H1 (cell line): ENCODE measurements around the gene CCDC141.

Experiments used
- BACH1 ChIP-seq: IDR thresholded peaks from 2 replicates; pipeline ENCODE4 v1.6.1; 2012; ENCODE audit warnings: low read length, improper control_type of control experiment
- BCL11A ChIP-seq, 2 experiments: IDR thresholded peaks; one replicate each; pipeline ENCODE4 v1.6.1; 2011; ENCODE audit warnings: low read depth in 2 of 2, low read length in 2 of 2, mild to moderate bottlenecking in 2 of 2
- MAFK ChIP-seq: IDR thresholded peaks from 2 replicates; pipeline ENCODE4 v1.6.1; 2012; ENCODE audit warnings: low read depth, mild to moderate bottlenecking, improper control_type of control experiment, low read length
- POLR2AphosphoS5 ChIP-seq: IDR thresholded peaks from 2 replicates; pipeline ENCODE4 v1.6.1; 2011; ENCODE audit warnings: low read depth, low read length
- RXRA ChIP-seq: IDR thresholded peaks from 2 replicates; pipeline ENCODE4 v1.6.1; 2011; ENCODE audit warnings: low read depth, mild to moderate bottlenecking, low read length, moderate library complexity; ENCODE audit not compliant: insufficient read depth
- SP1 ChIP-seq: IDR thresholded peaks from 2 replicates; pipeline ENCODE4 v1.6.1; 2011; ENCODE audit warnings: low read depth, low read length
- YY1 ChIP-seq: IDR thresholded peaks from 2 replicates; pipeline ENCODE4 v1.6.1; 2011; ENCODE audit warnings: low read depth, mild to moderate bottlenecking, low read length
- TF ChIP-seq, protein P1 (sequence below), 3 experiments: IDR thresholded peaks; 1 replicate in 2 of 3; 2 replicates in 1 of 3; pipeline versions ENCODE4 v1.5.1 to v1.6.1; 2011; ENCODE audit warnings: low read length in 3 of 3, mild to moderate bottlenecking in 3 of 3, inconsistent platforms in 2 of 3, low read depth in 1 of 3, moderate library complexity in 1 of 3; ENCODE audit not compliant: insufficient read depth in 1 of 3; ENCODE audit errors: control extremely low read depth in 1 of 3

GRCh38 chr2:179071810-179072355, 21.9 kb upstream of the CCDC141 start:
- TF ChIP-seq RXRA: no peak
- no peak for TF ChIP-seq SP1
- no peak for TF ChIP-seq YY1
- no peak for TF ChIP-seq BACH1
- TF ChIP-seq MAFK: no peak
- TF ChIP-seq POLR2AphosphoS5: no peak
- no peak for TF ChIP-seq BCL11A (IDR thresholded peaks at IDR 0.05; ENCODE audit: low read depth in 2 of 2, low read length in 2 of 2)
- TF ChIP-seq, protein P1, sequence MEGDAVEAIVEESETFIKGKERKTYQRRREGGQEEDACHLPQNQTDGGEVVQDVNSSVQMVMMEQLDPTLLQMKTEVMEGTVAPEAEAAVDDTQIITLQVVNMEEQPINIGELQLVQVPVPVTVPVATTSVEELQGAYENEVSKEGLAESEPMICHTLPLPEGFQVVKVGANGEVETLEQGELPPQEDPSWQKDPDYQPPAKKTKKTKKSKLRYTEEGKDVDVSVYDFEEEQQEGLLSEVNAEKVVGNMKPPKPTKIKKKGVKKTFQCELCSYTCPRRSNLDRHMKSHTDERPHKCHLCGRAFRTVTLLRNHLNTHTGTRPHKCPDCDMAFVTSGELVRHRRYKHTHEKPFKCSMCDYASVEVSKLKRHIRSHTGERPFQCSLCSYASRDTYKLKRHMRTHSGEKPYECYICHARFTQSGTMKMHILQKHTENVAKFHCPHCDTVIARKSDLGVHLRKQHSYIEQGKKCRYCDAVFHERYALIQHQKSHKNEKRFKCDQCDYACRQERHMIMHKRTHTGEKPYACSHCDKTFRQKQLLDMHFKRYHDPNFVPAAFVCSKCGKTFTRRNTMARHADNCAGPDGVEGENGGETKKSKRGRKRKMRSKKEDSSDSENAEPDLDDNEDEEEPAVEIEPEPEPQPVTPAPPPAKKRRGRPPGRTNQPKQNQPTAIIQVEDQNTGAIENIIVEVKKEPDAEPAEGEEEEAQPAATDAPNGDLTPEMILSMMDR (IDR thresholded peaks at IDR 0.05; ENCODE audit: control extremely low read depth in 1 of 3, insufficient read depth in 1 of 3, low read depth in 1 of 3, low read length in 3 of 3): no peak
